ENCODE data around the gene PMF1. TPM values are rescaled to one million over a fixed set of nuclear protein-coding genes. Genes with fewer than 3 reads are reported as not detected.

PMF1 gene
- total and polyA plus RNA-seq, 2 of the 13 experiments (the other 11 are each of a cell fraction or from before 2014, with no cell fraction given) = 72.5 to 89.0 TPM

GRCh38 chr1:156245451-156246232 lies 32.8 kb downstream of the PMF1 start:
- Histone ChIP-seq H3K9ac (ENCODE audit: insufficient read depth, low read depth, low read length) (peak overlapping the region; percentile 53), H3K4me3 (replicated peaks in 1 of 3; ENCODE audit: insufficient read depth in 1 of 3, low read depth in 2 of 3, low read length in 3 of 3) (peak overlapping the region; percentile 28 to 65 (median 30); a peak in 4 of 6 replicates), H3K36me3 (replicated peaks in 1 of 2; ENCODE audit: control insufficient read depth in 1 of 2, insufficient read depth in 2 of 2, low read length in 2 of 2) (peaks cover 6 to 13% of the 10 kb centered on the region in 2 experiments; a peak in 4 of 5 replicates), H3K27ac (ENCODE audit: extremely low read length, insufficient read depth, low read length) (no peak overlapping the region), H4K20me1 (ENCODE audit: insufficient read depth, low read length) (no peaks in the 10 kb centered on the region), H3K4me1 (ENCODE audit: insufficient read depth, low read length) (peaks cover 34% of the 10 kb centered on the region), H3K27me3 (ENCODE audit: control insufficient read depth in 1 of 2, insufficient read depth in 2 of 2, low read length in 2 of 2) (no peaks in the 10 kb centered on the region), H2AFZ (ENCODE audit: low read length) (no peak overlapping the region), H3K79me2 (ENCODE audit: insufficient read depth, low read length) (no peaks in the 10 kb centered on the region), H3K4me2 (ENCODE audit: low read depth, low read length) (peak overlapping the region; percentile 92), H3K9me3 (ENCODE audit: low read length) (no peaks in the 10 kb centered on the region)
- 43% methylated on average over 12 of the region's 69 CpGs for WGBS (ENCODE audit: low lambda C conversion rate)
- intact Hi-C loops (cut with micrococcal nuclease; ENCODE audit: unreplicated experiment) = no loop called here
- ATAC-seq (peak; percentile 37), DNase-seq (ENCODE audit: low spot score) (no peak), FAIRE-seq (no peak)
- ChIA-PET CTCF (ENCODE audit: low intra/inter-chr PET ratio, low total read pairs) (no interaction called here), POLR2A (interaction anchor here (0.8 to 1.5 kb wide), 4 partner anchors 11 to 37 kb away, joined by 3 to 7 read pairs (median 3); partner anchors contain the start of gene SMG5)
- BruUV-seq (replicated peaks) = no TSS peak
- in situ Hi-C loops (cut with HindIII; ENCODE audit: extremely low pct_ligation_motif_present, low pct_unique_long_range_greater_than_20kb) = no loop called here
- TF ChIP-seq ZNF431 (CRISPR knock-in tag; IDR thresholded peaks at IDR 0.05; ENCODE audit: borderline replicate concordance, low read depth) = no peak
- TF ChIP-seq, protein P1, sequence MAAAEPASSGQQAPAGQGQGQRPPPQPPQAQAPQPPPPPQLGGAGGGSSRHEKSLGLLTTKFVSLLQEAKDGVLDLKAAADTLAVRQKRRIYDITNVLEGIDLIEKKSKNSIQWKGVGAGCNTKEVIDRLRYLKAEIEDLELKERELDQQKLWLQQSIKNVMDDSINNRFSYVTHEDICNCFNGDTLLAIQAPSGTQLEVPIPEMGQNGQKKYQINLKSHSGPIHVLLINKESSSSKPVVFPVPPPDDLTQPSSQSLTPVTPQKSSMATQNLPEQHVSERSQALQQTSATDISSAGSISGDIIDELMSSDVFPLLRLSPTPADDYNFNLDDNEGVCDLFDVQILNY (CRISPR knock-in tag; conservative IDR thresholded peaks at IDR 0.05) = no peak; the same call in 1 of the 2 replicates
- no peak for TF ChIP-seq MAFF (IDR thresholded peaks at IDR 0.05; ENCODE audit: low read depth, low read length)
- no peak for TF ChIP-seq SMAD9 (CRISPR knock-in tag; IDR thresholded peaks at IDR 0.05)
- TF ChIP-seq BCL6 (CRISPR knock-in tag; IDR thresholded peaks at IDR 0.05) = no peak
- no peak for TF ChIP-seq ZSCAN30 (CRISPR knock-in tag; IDR thresholded peaks at IDR 0.05)
- no peak for TF ChIP-seq HNRNPUL1 (IDR thresholded peaks at IDR 0.05; ENCODE audit: low read depth, low read length)
- no peak for TF ChIP-seq CC2D1A (CRISPR knock-in tag; IDR thresholded peaks at IDR 0.05)
- TF ChIP-seq NCOA5 (CRISPR knock-in tag; IDR thresholded peaks at IDR 0.05) = no peak
- TF ChIP-seq RAD51 (IDR thresholded peaks at IDR 0.05; ENCODE audit: borderline replicate concordance) = no peak
- no peak for TF ChIP-seq SIX1 (CRISPR knock-in tag; IDR thresholded peaks at IDR 0.05; ENCODE audit: borderline replicate concordance)
- TF ChIP-seq ZBTB8A (CRISPR knock-in tag; IDR thresholded peaks at IDR 0.05; ENCODE audit: borderline replicate concordance, low read depth) = no peak
- TF ChIP-seq ZNF850 (CRISPR knock-in tag; conservative IDR thresholded peaks at IDR 0.05) = no peak
- TF ChIP-seq ZBTB4 (CRISPR knock-in tag; IDR thresholded peaks at IDR 0.05; ENCODE audit: borderline replicate concordance) = no peak
- TF ChIP-seq KDM2A (CRISPR knock-in tag; IDR thresholded peaks at IDR 0.05; ENCODE audit: borderline replicate concordance, low read depth) = peak; percentile 90
- TF ChIP-seq, protein P2, sequence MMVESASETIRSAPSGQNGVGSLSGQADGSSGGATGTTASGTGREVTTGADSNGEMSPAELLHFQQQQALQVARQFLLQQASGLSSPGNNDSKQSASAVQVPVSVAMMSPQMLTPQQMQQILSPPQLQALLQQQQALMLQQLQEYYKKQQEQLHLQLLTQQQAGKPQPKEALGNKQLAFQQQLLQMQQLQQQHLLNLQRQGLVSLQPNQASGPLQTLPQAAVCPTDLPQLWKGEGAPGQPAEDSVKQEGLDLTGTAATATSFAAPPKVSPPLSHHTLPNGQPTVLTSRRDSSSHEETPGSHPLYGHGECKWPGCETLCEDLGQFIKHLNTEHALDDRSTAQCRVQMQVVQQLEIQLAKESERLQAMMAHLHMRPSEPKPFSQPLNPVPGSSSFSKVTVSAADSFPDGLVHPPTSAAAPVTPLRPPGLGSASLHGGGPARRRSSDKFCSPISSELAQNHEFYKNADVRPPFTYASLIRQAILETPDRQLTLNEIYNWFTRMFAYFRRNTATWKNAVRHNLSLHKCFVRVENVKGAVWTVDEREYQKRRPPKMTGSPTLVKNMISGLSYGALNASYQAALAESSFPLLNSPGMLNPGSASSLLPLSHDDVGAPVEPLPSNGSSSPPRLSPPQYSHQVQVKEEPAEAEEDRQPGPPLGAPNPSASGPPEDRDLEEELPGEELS (CRISPR knock-in tag; IDR thresholded peaks at IDR 0.05) = no peak
- TF ChIP-seq ZNF816 (CRISPR knock-in tag; IDR thresholded peaks at IDR 0.05; ENCODE audit: borderline replicate concordance) = no peak
- TF ChIP-seq ZNF747 (CRISPR knock-in tag; IDR thresholded peaks at IDR 0.05; ENCODE audit: borderline replicate concordance) = no peak
- TF ChIP-seq ZBTB21 (CRISPR knock-in tag; IDR thresholded peaks at IDR 0.05) = no peak

All from HepG2 (cell line).